NCI-H1694 (cell line): ENCODE results near the gene YEATS2.

ENCODE experiments used
- DNase-seq: peaks from one replicate; lab custom pipeline; 2025; lab: John Stamatoyannopoulos, UW

The YEATS2 gene

GRCh38 chr3:183812761-183813445 is 115.3 kb downstream of the YEATS2 start:
- DNase-seq: peak; percentile 87

GRCh38 chr3:183814240-183814639 is 116.6 kb downstream of the YEATS2 start:
- DNase-seq: no peak

GRCh38 chr3:183815563-183815940 is 118.0 kb downstream of the YEATS2 start:
- no peak for DNase-seq

- no peak for DNase-seq
These were observed 118.4 kb downstream of the YEATS2 start for GRCh38 chr3:183815951-183816475.

- DNase-seq: no peak
These were observed 119.3 kb downstream of the YEATS2 start for GRCh38 chr3:183816681-183817510.

GRCh38 chr3:183817639-183818038 is 120.0 kb downstream of the YEATS2 start:
- DNase-seq: no peak

GRCh38 chr3:183818041-183818620 is 120.5 kb downstream of the YEATS2 start:
- no peak for DNase-seq

- DNase-seq: no peak
These were observed 121.4 kb downstream of the YEATS2 start for GRCh38 chr3:183818706-183819624.

GRCh38 chr3:183819831-183820230 is 122.2 kb downstream of the YEATS2 start:
- DNase-seq: no peak

- DNase-seq: no peak
These were observed 125.0 kb downstream of the YEATS2 start for GRCh38 chr3:183822631-183823030.

GRCh38 chr3:183823963-183824362 is 126.4 kb downstream of the YEATS2 start:
- DNase-seq: peak; percentile 24

- no peak for DNase-seq
These were observed 127.3 kb downstream of the YEATS2 start for GRCh38 chr3:183824761-183825455.

GRCh38 chr3:183825456-183826161 is 128.0 kb downstream of the YEATS2 start, which contains the start of gene MAP6D1:
Gene MAP6D1 (minus strand): TSS chr3:183825577. CDS start chr3:183825547, 30 bp downstream.
- DNase-seq: peak; percentile 47

- no peak for DNase-seq
These were observed 129.1 kb downstream of the YEATS2 start for GRCh38 chr3:183826448-183827250.

GRCh38 chr3:183827809-183828537 is 130.4 kb downstream of the YEATS2 start:
- no peak for DNase-seq

GRCh38 chr3:183828538-183828870 is 130.9 kb downstream of the YEATS2 start:
- DNase-seq: no peak

GRCh38 chr3:183829466-183829865 is 131.9 kb downstream of the YEATS2 start:
- DNase-seq: no peak

- no peak for DNase-seq
These were observed 132.6 kb downstream of the YEATS2 start for GRCh38 chr3:183830187-183830586.

GRCh38 chr3:183833516-183833915 is 135.9 kb downstream of the YEATS2 start:
- no peak for DNase-seq
